ENCODE data around the gene HOXD3. TPM values are rescaled to one million over a fixed set of nuclear protein-coding genes. Genes with fewer than 3 reads are reported as not detected.

The HOXD3 gene
- total and polyA plus RNA-seq, 9 of the 15 experiments (the other 6 are each of a cell fraction or from before 2014, with no cell fraction given), result not detected

- no peaks in the 10 kb centered on the region for H3K36me3 ChIP-seq (ENCODE audit: control insufficient read depth, insufficient read depth, low read length)
- ChIA-PET CTCF (ENCODE audit: low intra/inter-chr PET ratio) (no interaction called here), POLR2A (interaction anchor here (0.6 kb wide), 1 partner anchor 269 kb away, joined by 3 read pairs; no protein-coding TSS in a partner anchor)
- ATAC-seq, result no peak
- H3K4me3 ChIP-seq, result no peak overlapping the region
- H3K9me1 ChIP-seq (ENCODE audit: control insufficient read depth, insufficient read depth, low read length), result no peaks in the 10 kb centered on the region
- DNase-seq (ENCODE audit: extremely low read depth in 1 of 4, low spot score in 3 of 4), result no peak
- no peak overlapping the region for H3K4me2 ChIP-seq (ENCODE audit: insufficient read depth, low read length)
- under 1% methylated on average over 6 of the region's 6 CpGs for WGBS (ENCODE audit: insufficient coverage, low coverage, missing lambda C conversion rate)
- intact Hi-C loops (cut with micrococcal nuclease), result loop anchor here (10.0 kb wide), 2 partner anchors 229 to 1609 kb away; no protein-coding TSS in a partner anchor
- no peak overlapping the region for H3K27ac ChIP-seq (ENCODE audit: extremely low read depth, low read depth, low read length)
- H2AFZ ChIP-seq (ENCODE audit: low read depth, low read length), result no peak overlapping the region
- no peaks in the 10 kb centered on the region for H3K9me3 ChIP-seq (replicated peaks; ENCODE audit: control insufficient read depth, insufficient read depth, low read depth, low read length)
- no peaks in the 10 kb centered on the region for H3K79me2 ChIP-seq (ENCODE audit: control insufficient read depth, insufficient read depth, low read length)
- TF ChIP-seq MTA3 (IDR thresholded peaks at IDR 0.05; ENCODE audit: borderline replicate concordance), result no peak
- no peak for TF ChIP-seq ZNF274 (IDR thresholded peaks at IDR 0.05; ENCODE audit: borderline replicate concordance, low read depth, low read length)
- TF ChIP-seq RBM15 (IDR thresholded peaks at IDR 0.05; ENCODE audit: insufficient read depth, low read length), result no peak
- TF ChIP-seq THAP7 (CRISPR knock-in tag; IDR thresholded peaks at IDR 0.05), result no peak
- TF ChIP-seq FOXK2 (conservative IDR thresholded peaks at IDR 0.05 in 1 of 2, IDR thresholded peaks at IDR 0.05 in 1 of 2; ENCODE audit: low read depth in 2 of 2), result no peak
- TF ChIP-seq RUNX1 (IDR thresholded peaks at IDR 0.05; ENCODE audit: low read depth), result no peak
- no peak for TF ChIP-seq JUND (IDR thresholded peaks at IDR 0.05; ENCODE audit: borderline replicate concordance, low read depth, low read length)
- TF ChIP-seq JUND (tag; IDR thresholded peaks at IDR 0.05; ENCODE audit: borderline replicate concordance, low read depth, low read length), result no peak
- no peak for TF ChIP-seq LEF1 (IDR thresholded peaks at IDR 0.05)
- no peak for TF ChIP-seq NR4A1 (CRISPR knock-in tag; IDR thresholded peaks at IDR 0.05)
- TF ChIP-seq NR4A1 (tag; IDR thresholded peaks at IDR 0.05), result no peak
- TF ChIP-seq CTCF (IDR thresholded peaks at IDR 0.05 in 2 of 3, conservative IDR thresholded peaks at IDR 0.05 in 1 of 3; ENCODE audit: insufficient read depth in 2 of 3, low read depth in 1 of 3, low read length in 3 of 3), result no peak
- TF ChIP-seq SMARCE1 (IDR thresholded peaks at IDR 0.05), result no peak
- TF ChIP-seq PURB (CRISPR knock-in tag; IDR thresholded peaks at IDR 0.05; ENCODE audit: low read depth), result no peak
- no peak for TF ChIP-seq ZFP30 (CRISPR knock-in tag; IDR thresholded peaks at IDR 0.05; ENCODE audit: borderline replicate concordance)
- no peak for TF ChIP-seq FOXK1 (CRISPR knock-in tag; IDR thresholded peaks at IDR 0.05; ENCODE audit: borderline replicate concordance)
- TF ChIP-seq ZNF583 (CRISPR knock-in tag; IDR thresholded peaks at IDR 0.05), result no peak
- no peak for TF ChIP-seq CBX8 (IDR thresholded peaks at IDR 0.05; ENCODE audit: borderline replicate concordance, extremely low read depth, low read depth, low read length, poor library complexity, severe bottlenecking)
- TF ChIP-seq CBX5 (IDR thresholded peaks at IDR 0.05; ENCODE audit: borderline replicate concordance, low read depth), result no peak
- TF ChIP-seq NFYB (IDR thresholded peaks at IDR 0.05; ENCODE audit: extremely low read depth, insufficient read length), result no peak
- BruUV-seq (replicated peaks), result no TSS peak
- H3K4me1 ChIP-seq (replicated peaks in 1 of 2; ENCODE audit: control insufficient read depth in 2 of 2, insufficient read depth in 2 of 2, low read length in 2 of 2), result no peaks in the 10 kb centered on the region
- peaks cover 49 to 53% of the 10 kb centered on the region in 2 experiments for H3K27me3 ChIP-seq (ENCODE audit: control insufficient read depth in 2 of 2, insufficient read depth in 2 of 2, low read length in 2 of 2)
- in situ Hi-C loops (cut with MboI), result loop anchor here (25.0 kb wide), 2 partner anchors 666 to 1616 kb away; no protein-coding TSS in a partner anchor
- H3K9ac ChIP-seq (ENCODE audit: insufficient read depth in 1 of 2, low read depth in 2 of 2, low read length in 2 of 2), result no peak overlapping the region
- no peaks in the 10 kb centered on the region; the same call in 1 of the 2 replicates for H4K20me1 ChIP-seq (replicated peaks; ENCODE audit: control insufficient read depth, insufficient read depth, low read length)
- FAIRE-seq, result no peak
Measured at GRCh38 chr2:176146101-176146500, 11.0 kb upstream of the HOXD3 start.

Measured in K562 (cell line).